Measurements from ENCODE around the gene LINGO4. TPM values are rescaled to one million over a fixed set of nuclear protein-coding genes. Genes with fewer than 3 reads are reported as not detected.

LINGO4 gene
- total RNA-seq, 1 experiment from 2014 or later: not detected

- H3K4me1 ChIP-seq (replicated peaks; ENCODE audit: insufficient read depth): no peaks in the 10 kb centered on the region
- BruUV-seq (replicated peaks): no TSS peak
- intact Hi-C loops (cut with micrococcal nuclease; ENCODE audit: unreplicated experiment): no loop called here
- no peaks in the 10 kb centered on the region for H3K36me3 ChIP-seq (ENCODE audit: low read depth)
- POLR2A ChIA-PET (ENCODE audit: unreplicated experiment): no interaction called here
- H3F3A ChIP-seq (ENCODE audit: insufficient read depth, low read depth): no peaks in the 10 kb centered on the region
- H3K27me3 ChIP-seq (ENCODE audit: insufficient read depth, low read depth): peaks cover 3% of the 10 kb centered on the region; the same call in 1 of the 2 replicates
- no peaks in the 10 kb centered on the region for H3K9me2 ChIP-seq (ENCODE audit: insufficient read depth)
- no peak overlapping the region for H2AFZ ChIP-seq
- DNase-seq: no peak
- no peaks in the 10 kb centered on the region for H4K20me1 ChIP-seq (ENCODE audit: insufficient read depth)
- H3K4me2 ChIP-seq: no peak overlapping the region
- no peaks in the 10 kb centered on the region for H3K79me2 ChIP-seq (ENCODE audit: low read depth)
- CTCF ChIA-PET: interaction anchor here (0.5 kb wide), 1 partner anchor 501 kb away, joined by 8 read pairs; no protein-coding TSS in a partner anchor
- H3K4me3 ChIP-seq: no peak overlapping the region
- H3K9me3 ChIP-seq (ENCODE audit: insufficient read depth, low read depth): no peaks in the 10 kb centered on the region
- TF ChIP-seq CTCF (conservative IDR thresholded peaks at IDR 0.05) (no peak), EZH2 (IDR thresholded peaks at IDR 0.05; ENCODE audit: low read depth) (no peak)
- no peak overlapping the region for H3K27ac ChIP-seq
Observed at GRCh38 chr1:151803915-151804314, 1.3 kb downstream of the LINGO4 start.

GRCh38 chr1:151803164-151803563 is 2.1 kb downstream of the LINGO4 start:
- CTCF ChIA-PET: no interaction called here
- H3K4me3 ChIP-seq: no peak overlapping the region
- H3K27me3 ChIP-seq (ENCODE audit: insufficient read depth, low read depth): peaks cover 3% of the 10 kb centered on the region; the same call in 1 of the 2 replicates
- H2AFZ ChIP-seq: no peak overlapping the region
- no TSS peak for BruUV-seq (replicated peaks)
- intact Hi-C loops (cut with micrococcal nuclease; ENCODE audit: unreplicated experiment): no loop called here
- DNase-seq: no peak
- no peak overlapping the region for H3K27ac ChIP-seq
- no peak overlapping the region for H3K4me2 ChIP-seq
- H3K9me3 ChIP-seq (ENCODE audit: insufficient read depth, low read depth): no peaks in the 10 kb centered on the region
- H3F3A ChIP-seq (ENCODE audit: insufficient read depth, low read depth): no peaks in the 10 kb centered on the region
- H3K36me3 ChIP-seq (ENCODE audit: low read depth): no peaks in the 10 kb centered on the region
- no peak for TF ChIP-seq EZH2 (IDR thresholded peaks at IDR 0.05; ENCODE audit: low read depth)
- no peak for TF ChIP-seq CTCF (conservative IDR thresholded peaks at IDR 0.05)
- no peaks in the 10 kb centered on the region for H4K20me1 ChIP-seq (ENCODE audit: insufficient read depth)
- POLR2A ChIA-PET (ENCODE audit: unreplicated experiment): interaction anchor here (0.7 kb wide), 1 partner anchor 23 kb away, joined by 3 read pairs; no protein-coding TSS in a partner anchor
- H3K79me2 ChIP-seq (ENCODE audit: low read depth): no peaks in the 10 kb centered on the region
- H3K4me1 ChIP-seq (replicated peaks; ENCODE audit: insufficient read depth): no peaks in the 10 kb centered on the region
- H3K9me2 ChIP-seq (ENCODE audit: insufficient read depth): no peaks in the 10 kb centered on the region

- Histone ChIP-seq H4K20me1 (ENCODE audit: insufficient read depth) (no peaks in the 10 kb centered on the region), H3K4me2 (no peak overlapping the region), H3K9me3 (ENCODE audit: insufficient read depth, low read depth) (no peaks in the 10 kb centered on the region), H3K36me3 (ENCODE audit: low read depth) (no peaks in the 10 kb centered on the region), H3K79me2 (ENCODE audit: low read depth) (no peaks in the 10 kb centered on the region), H3K9me2 (ENCODE audit: insufficient read depth) (no peaks in the 10 kb centered on the region), H3K27ac (no peak overlapping the region), H3K27me3 (ENCODE audit: insufficient read depth, low read depth) (peaks cover 3% of the 10 kb centered on the region; the same call in 1 of the 2 replicates), H2AFZ (no peak overlapping the region), H3K4me3 (no peak overlapping the region), H3K4me1 (replicated peaks; ENCODE audit: insufficient read depth) (no peaks in the 10 kb centered on the region), H3F3A (ENCODE audit: insufficient read depth, low read depth) (no peaks in the 10 kb centered on the region)
- intact Hi-C loops (cut with micrococcal nuclease; ENCODE audit: unreplicated experiment): no loop called here
- no peak for DNase-seq
- no TSS peak for BruUV-seq (replicated peaks)
- POLR2A ChIA-PET (ENCODE audit: unreplicated experiment): no interaction called here
- CTCF ChIA-PET: interaction anchor here (0.6 kb wide), 1 partner anchor 68 kb away, joined by 4 read pairs; no protein-coding TSS in a partner anchor
- TF ChIP-seq CTCF (conservative IDR thresholded peaks at IDR 0.05) (no peak), EZH2 (IDR thresholded peaks at IDR 0.05; ENCODE audit: low read depth) (no peak)
Observed at GRCh38 chr1:151802372-151802771, 2.8 kb downstream of the LINGO4 start.
